GM10248 (cell line): Measurements from ENCODE around the gene RNF215.

ENCODE experiments used
- CTCF ChIA-PET: fragments of 300-600 bp; sonication (Branson Sonifier 250); formaldehyde crosslinking; extraction: SDS; loops from one replicate; lab custom pipeline; 2021; ENCODE audit warnings: antibody characterized with exemption; lab: Yijun Ruan, JAX
- POLR2A ChIA-PET: fragments of 350-650 bp; sonication (Branson Sonifier 250); formaldehyde crosslinking; extraction: SDS; loops from one replicate; lab custom pipeline; 2020; ENCODE audit warnings: antibody characterized with exemption; lab: Yijun Ruan, JAX
- DNase-seq: peaks from one replicate; pipeline ENCODE4 v3.0.0; 2012; ENCODE audit errors: extremely low spot score
- CTCF ChIP-seq: IDR thresholded peaks from 2 replicates; pipeline ENCODE4 v1.5.1; 2012; ENCODE audit warnings: mild to moderate bottlenecking, low read depth; ENCODE audit errors: extremely low read depth, missing control alignments, control extremely low read depth

RNF215 gene

GRCh38 chr22:30426388-30427353 lies 39.5 kb upstream of the RNF215 start:
- DNase-seq = peak; percentile 72
- CTCF ChIA-PET = interaction anchor here (0.8 to 14.9 kb wide), 12 partner anchors 9 to 208 kb away, joined by 3 to 111 read pairs (median 5); partner anchors contain the start of gene SEC14L2
- TF ChIP-seq CTCF = peak; percentile 79
- POLR2A ChIA-PET = interaction anchor here (0.7 kb wide), 1 partner anchor 15 kb away, joined by 3 read pairs; no protein-coding TSS in a partner anchor

GRCh38 chr22:30425616-30426387 lies 38.6 kb upstream of the RNF215 start, which contains the start of gene MTFP1:
Gene MTFP1, plus strand, starts transcription at chr22:30425768. Its CDS starts 112 bp downstream, at chr22:30425880.
- DNase-seq = peak; percentile 64
- CTCF ChIA-PET = interaction anchor here (0.8 to 14.9 kb wide), 13 partner anchors 10 to 209 kb away, joined by 3 to 111 read pairs (median 4); no protein-coding TSS in a partner anchor
- POLR2A ChIA-PET = no interaction called here
- no peak for TF ChIP-seq CTCF

- no peak for DNase-seq
- TF ChIP-seq CTCF = no peak
- ChIA-PET POLR2A (no interaction called here), CTCF (interaction anchor here (1.5 to 14.9 kb wide), 7 partner anchors 10 to 162 kb away, joined by 4 to 111 read pairs (median 21); partner anchors contain the start of gene SEC14L2)
Observed at GRCh38 chr22:30425327-30425615, 38.1 kb upstream of the RNF215 start.

- TF ChIP-seq CTCF = no peak
- DNase-seq = no peak
Observed at GRCh38 chr22:30424534-30425326, 37.5 kb upstream of the RNF215 start.

GRCh38 chr22:30423959-30424533 lies 36.8 kb upstream of the RNF215 start:
- DNase-seq = peak; percentile 98
- POLR2A ChIA-PET = interaction anchor here (0.6 to 1.2 kb wide), 2 partner anchors 10 to 69 kb away, joined by 3 to 4 read pairs; no protein-coding TSS in a partner anchor
- TF ChIP-seq CTCF = no peak
- CTCF ChIA-PET = interaction anchor here (1.1 to 14.9 kb wide), 12 partner anchors 10 to 161 kb away, joined by 3 to 111 read pairs (median 11); partner anchors contain the start of genes RNF215 and SEC14L2

More at GRCh38 chr22:30424534-30425326, 37.5 kb upstream of the RNF215 start:
- CTCF ChIA-PET = interaction anchor here (1.1 to 14.9 kb wide), 11 partner anchors 11 to 162 kb away, joined by 3 to 111 read pairs (median 11); partner anchors contain the start of gene SEC14L2
- POLR2A ChIA-PET = interaction anchor here (1.2 kb wide), 1 partner anchor 11 kb away, joined by 3 read pairs; no protein-coding TSS in a partner anchor
